Hepatocyte (in vitro differentiated cells): ENCODE measurements around the gene CARS1. TPM values are rescaled to one million over a fixed set of nuclear protein-coding genes. Genes with fewer than 3 reads are reported as not detected.

Experiments used
- DNase-seq: peaks from one replicate; pipeline ENCODE4 v3.0.0-alpha.2; 2016; ENCODE audit warnings: low spot score
- H2AFZ ChIP-seq: fragments of 200-600 bp; sonication (generic); 2 replicates; pipeline ENCODE4 v1.6.0; 2016; ENCODE audit warnings: antibody characterized with exemption, mild to moderate bottlenecking
- H3K27ac ChIP-seq: fragments of 200-600 bp; sonication (generic); 2 replicates; pipeline ENCODE4 v1.5.1; 2016; ENCODE audit warnings: mild to moderate bottlenecking
- H3K27me3 ChIP-seq: fragments of 200-600 bp; sonication (generic); 2 replicates; pipeline ENCODE4 v1.6.1; 2016
- H3K36me3 ChIP-seq: fragments of 200-600 bp; sonication (generic); replicated peaks from 2 replicates; pipeline ENCODE4 v1.5.1; 2016; ENCODE audit warnings: low read depth; ENCODE audit not compliant: insufficient read depth
- H3K4me1 ChIP-seq: fragments of 200-600 bp; sonication (generic); 2 replicates; pipeline ENCODE4 v1.5.1; 2016; ENCODE audit warnings: mild to moderate bottlenecking, moderate library complexity; ENCODE audit not compliant: insufficient read depth
- H3K4me2 ChIP-seq: fragments of 200-600 bp; sonication (generic); 2 replicates; pipeline ENCODE4 v1.6.0; 2016
- H3K4me3 ChIP-seq: fragments of 200-600 bp; sonication (generic); 2 replicates; pipeline ENCODE4 v1.5.1; 2016; ENCODE audit warnings: mild to moderate bottlenecking
- H3K79me2 ChIP-seq: fragments of 200-600 bp; sonication (generic); 2 replicates; pipeline ENCODE4 v1.6.0; 2017; ENCODE audit warnings: mild to moderate bottlenecking
- H3K9me2 ChIP-seq: fragments of 200-600 bp; sonication (generic); replicated peaks from 2 replicates; pipeline ENCODE4 v1.6.0; 2017; ENCODE audit warnings: mild to moderate bottlenecking; ENCODE audit not compliant: insufficient read depth
- H3K9me3 ChIP-seq: fragments of 200-600 bp; sonication (generic); 2 replicates; pipeline ENCODE4 v1.5.1; 2016; ENCODE audit warnings: low read depth, mild to moderate bottlenecking
- H4K20me1 ChIP-seq: fragments of 200-600 bp; sonication (generic); 2 replicates; pipeline ENCODE4 v1.6.0; 2016; ENCODE audit warnings: mild to moderate bottlenecking; ENCODE audit not compliant: insufficient read depth, poor library complexity, severe bottlenecking
- CTCF ChIP-seq: fragments of 200-600 bp; sonication (generic); IDR thresholded peaks from 2 replicates; pipeline ENCODE4 v1.5.1; 2016; ENCODE audit warnings: antibody characterized with exemption, mild to moderate bottlenecking; ENCODE audit not compliant: poor library complexity
- EZH2 ChIP-seq: fragments of 200-600 bp; sonication (generic); IDR thresholded peaks from 2 replicates; pipeline ENCODE4 v1.6.1; 2016; ENCODE audit warnings: antibody characterized with exemption, mild to moderate bottlenecking, borderline replicate concordance
- EZH2phosphoT487 ChIP-seq: fragments of 200-600 bp; sonication (generic); IDR thresholded peaks from one replicate; pipeline ENCODE4 v1.6.1; 2018; ENCODE audit warnings: antibody characterized with exemption, mild to moderate bottlenecking, low read depth, moderate library complexity; ENCODE audit not compliant: unreplicated experiment, severe bottlenecking
- WGBS: methylation state at CpG from one replicate; pipeline ENCODE4 v1.1.6; 2016; ENCODE audit warnings: low lambda C conversion rate; ENCODE audit errors: missing lambda C conversion rate; 5-methylcytosine and 5-hydroxymethylcytosine counted together
- polyA plus RNA-seq: library from polyadenylated mRNA; unstranded; fragments of >200 nt; fragmentation: Nextera tagmentation; extraction: Ambion mirVana; gene quantifications from 2 replicates; pipeline ENCODE4 v1.2.1, GENCODE V29; 2016
- total RNA-seq: library from RNA; depleted of rRNA; stranded (reverse); fragments of >200 nt; gene quantifications from 2 replicates; pipeline ENCODE4 v1.2.3, GENCODE V29; 2014

The CARS1 gene
- total and polyA plus RNA-seq, 2 experiments from 2014 or later, result 35.5 to 42.0 TPM

- no peak for TF ChIP-seq EZH2
- no peak for TF ChIP-seq CTCF
- no peak for TF ChIP-seq EZH2phosphoT487
- Histone ChIP-seq H3K36me3 (no peaks in the 10 kb centered on the region), H4K20me1 (no peaks in the 10 kb centered on the region), H2AFZ (no peak overlapping the region), H3K4me2 (no peak overlapping the region), H3K4me3 (no peak overlapping the region), H3K4me1 (no peaks in the 10 kb centered on the region), H3K79me2 (no peaks in the 10 kb centered on the region), H3K27me3 (no peaks in the 10 kb centered on the region), H3K27ac (no peak overlapping the region), H3K9me2 (no peaks in the 10 kb centered on the region), H3K9me3 (no peaks in the 10 kb centered on the region)
- no peak for DNase-seq
- WGBS, result 93% methylated on average over 4 of the region's 4 CpGs
These were observed 42.3 kb downstream of the CARS1 start for GRCh38 chr11:3014943-3015342.

GRCh38 chr11:3014057-3014938 lies 42.9 kb downstream of the CARS1 start:
- Histone ChIP-seq H2AFZ (no peak overlapping the region), H3K4me3 (no peak overlapping the region), H3K9me3 (no peaks in the 10 kb centered on the region), H3K79me2 (no peaks in the 10 kb centered on the region), H3K4me2 (no peak overlapping the region), H3K9me2 (no peaks in the 10 kb centered on the region), H3K36me3 (no peaks in the 10 kb centered on the region), H3K27me3 (no peaks in the 10 kb centered on the region), H4K20me1 (no peaks in the 10 kb centered on the region), H3K4me1 (no peaks in the 10 kb centered on the region), H3K27ac (no peak overlapping the region)
- WGBS, result 89% methylated on average over 16 of the region's 16 CpGs
- TF ChIP-seq EZH2phosphoT487 (no peak), CTCF (no peak), EZH2 (no peak)
- DNase-seq, result no peak

- Histone ChIP-seq H4K20me1 (no peaks in the 10 kb centered on the region), H3K4me2 (no peak overlapping the region), H3K9me2 (no peaks in the 10 kb centered on the region), H3K79me2 (no peaks in the 10 kb centered on the region), H3K9me3 (no peaks in the 10 kb centered on the region), H3K4me3 (no peak overlapping the region), H3K36me3 (no peaks in the 10 kb centered on the region), H3K27me3 (no peaks in the 10 kb centered on the region), H3K4me1 (no peaks in the 10 kb centered on the region), H2AFZ (no peak overlapping the region), H3K27ac (no peak overlapping the region)
- no peak for DNase-seq
- TF ChIP-seq EZH2phosphoT487, result no peak
- no peak for TF ChIP-seq CTCF
- no peak for TF ChIP-seq EZH2
- WGBS, result 96% methylated on average over 31 of the region's 31 CpGs
These were observed 45.0 kb downstream of the CARS1 start for GRCh38 chr11:3011891-3012885.
